A673 (cell line): ENCODE measurements around the gene RIT2. TPM values are rescaled to one million over a fixed set of nuclear protein-coding genes. Genes with fewer than 3 reads are reported as not detected.
"Not testable (repeated sequence)": the region's sequence is repeated elsewhere in the genome, so short reads cannot be mapped to it uniquely, and the experiment has no call there.

ENCODE experiments used
- BruUV-seq: library from RNA; stranded (reverse); fragments of 400-500 nt; replicated peaks from 2 replicates; lab custom pipeline; 2021; lab: Mats Ljungman, UMichigan
- CTCF ChIA-PET: fragments of 300-600 bp; sonication (Branson Sonifier 250); formaldehyde crosslinking; loops from one replicate; lab custom pipeline; 2022; ENCODE audit warnings: antibody characterized with exemption; lab: Charles Lee
- POLR2A ChIA-PET: fragments of 300-600 bp; sonication (Branson Sonifier 250); formaldehyde crosslinking; loops from one replicate; lab custom pipeline; 2022; ENCODE audit warnings: antibody characterized with exemption; ENCODE audit not compliant: low non-redundant PET; lab: Charles Lee
- DNase-seq: peaks from one replicate; pipeline ENCODE4 v3.0.0-alpha.2; 2015; ENCODE audit warnings: low spot score
- H3K27ac ChIP-seq: fragments of 200-600 bp; sonication (generic); 2 replicates; pipeline ENCODE4 v1.5.1; 2016; ENCODE audit warnings: mixed run types, low read depth, mild to moderate bottlenecking, mixed read lengths, antibody characterized with exemption, low read length; ENCODE audit not compliant: poor library complexity, severe bottlenecking
- H3K27me3 ChIP-seq: fragments of 200-600 bp; sonication (generic); replicated peaks from 2 replicates; pipeline ENCODE4 v1.6.1; 2017; ENCODE audit warnings: mixed run types, low read depth, mild to moderate bottlenecking, mixed read lengths, antibody characterized with exemption, low read length; ENCODE audit not compliant: insufficient read depth, poor library complexity
- H3K36me3 ChIP-seq: fragments of 200-600 bp; sonication (generic); 2 replicates; pipeline ENCODE4 v1.6.1; 2016; ENCODE audit warnings: mixed run types, mild to moderate bottlenecking, mixed read lengths, antibody characterized with exemption, low read length; ENCODE audit not compliant: insufficient read depth, poor library complexity, severe bottlenecking
- H3K4me1 ChIP-seq: fragments of 200-600 bp; sonication (generic); 2 replicates; pipeline ENCODE4 v1.6.1; 2017; ENCODE audit warnings: mixed run types, mild to moderate bottlenecking, mixed read lengths, antibody characterized with exemption, low read length; ENCODE audit not compliant: insufficient read depth, poor library complexity, severe bottlenecking
- H3K4me3 ChIP-seq: fragments of 200-600 bp; sonication (generic); 2 replicates; pipeline ENCODE4 v1.5.1; 2016; ENCODE audit warnings: low read depth, mixed run types, mild to moderate bottlenecking, mixed read lengths, low read length; ENCODE audit not compliant: poor library complexity, severe bottlenecking
- H3K9me3 ChIP-seq: fragments of 200-600 bp; sonication (generic); 2 replicates; pipeline ENCODE4 v1.6.1; 2016; ENCODE audit warnings: mixed run types, low read depth, mild to moderate bottlenecking, mixed read lengths, antibody characterized with exemption, low read length; ENCODE audit not compliant: poor library complexity, severe bottlenecking
- EZH2 ChIP-seq: fragments of 200-600 bp; sonication (generic); IDR thresholded peaks from 2 replicates; pipeline ENCODE4 v1.6.1; 2017; ENCODE audit warnings: borderline replicate concordance, low read depth, mild to moderate bottlenecking, mixed read lengths, antibody characterized with exemption, low read length; ENCODE audit not compliant: poor library complexity, severe bottlenecking
- intact Hi-C: fragments of 100-400 bp; cut with micrococcal nuclease; formaldehyde crosslinking; loops from one replicate; pipeline ENCODE4 v1.10.0; 2022; ENCODE audit not compliant: unreplicated experiment
- total RNA-seq: library from RNA; stranded (reverse); gene quantifications from 2 replicates; pipeline ENCODE4 v1.2.3, GENCODE V29; 2021
- TF ChIP-seq, protein P1 (sequence below): fragments of 300-800, 200-600 bp; sonication (generic); conservative IDR thresholded peaks from 2 replicates; pipeline ENCODE4 v1.5.1; 2017; ENCODE audit warnings: low read depth, mild to moderate bottlenecking, antibody characterized with exemption, low read length, moderate library complexity, mixed read lengths

Gene RIT2
- total RNA-seq, 1 experiment from 2014 or later, result not detected

GRCh38 chr18:42801706-42802105 is 313.8 kb downstream of the RIT2 start:
- Histone ChIP-seq H3K27ac (no peak overlapping the region), H3K36me3 (no peaks in the 10 kb centered on the region), H3K4me1 (no peaks in the 10 kb centered on the region), H3K4me3 (no peak overlapping the region), H3K27me3 (no peaks in the 10 kb centered on the region), H3K9me3 (no peaks in the 10 kb centered on the region)
- ChIA-PET CTCF (no interaction called here), POLR2A (no interaction called here)
- intact Hi-C loops, result no loop called here
- BruUV-seq, result no TSS peak
- TF ChIP-seq EZH2, result no peak
- TF ChIP-seq, protein P1, sequence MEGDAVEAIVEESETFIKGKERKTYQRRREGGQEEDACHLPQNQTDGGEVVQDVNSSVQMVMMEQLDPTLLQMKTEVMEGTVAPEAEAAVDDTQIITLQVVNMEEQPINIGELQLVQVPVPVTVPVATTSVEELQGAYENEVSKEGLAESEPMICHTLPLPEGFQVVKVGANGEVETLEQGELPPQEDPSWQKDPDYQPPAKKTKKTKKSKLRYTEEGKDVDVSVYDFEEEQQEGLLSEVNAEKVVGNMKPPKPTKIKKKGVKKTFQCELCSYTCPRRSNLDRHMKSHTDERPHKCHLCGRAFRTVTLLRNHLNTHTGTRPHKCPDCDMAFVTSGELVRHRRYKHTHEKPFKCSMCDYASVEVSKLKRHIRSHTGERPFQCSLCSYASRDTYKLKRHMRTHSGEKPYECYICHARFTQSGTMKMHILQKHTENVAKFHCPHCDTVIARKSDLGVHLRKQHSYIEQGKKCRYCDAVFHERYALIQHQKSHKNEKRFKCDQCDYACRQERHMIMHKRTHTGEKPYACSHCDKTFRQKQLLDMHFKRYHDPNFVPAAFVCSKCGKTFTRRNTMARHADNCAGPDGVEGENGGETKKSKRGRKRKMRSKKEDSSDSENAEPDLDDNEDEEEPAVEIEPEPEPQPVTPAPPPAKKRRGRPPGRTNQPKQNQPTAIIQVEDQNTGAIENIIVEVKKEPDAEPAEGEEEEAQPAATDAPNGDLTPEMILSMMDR, result no peak
- no peak for DNase-seq

DNA sequence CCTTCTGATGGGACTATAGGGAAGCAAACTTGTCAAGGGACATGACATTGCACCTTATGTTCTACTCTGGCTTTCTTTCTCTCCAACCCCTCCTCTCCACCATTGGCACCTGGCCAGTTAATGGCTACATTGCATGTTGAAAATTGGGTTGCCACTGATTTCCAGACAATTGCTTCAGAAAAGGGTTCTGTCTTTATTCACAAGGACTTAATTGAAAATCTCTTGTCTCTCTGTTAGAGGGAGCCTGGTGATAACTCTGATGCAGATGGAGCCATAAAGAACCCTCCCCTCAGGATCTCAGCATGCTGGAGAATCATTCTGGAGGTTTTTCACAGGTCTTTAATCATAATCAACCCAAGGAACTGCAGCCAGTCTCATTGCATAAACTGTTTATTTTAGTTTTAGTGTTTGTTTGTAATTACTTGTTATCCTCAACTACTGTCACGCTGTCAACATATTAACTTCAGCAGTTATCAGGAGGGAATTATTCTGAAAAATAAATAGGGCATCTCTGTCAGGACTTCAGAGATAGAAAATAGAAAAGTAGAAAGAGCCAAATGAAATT is 316.8 kb downstream of the RIT2 start:
- no TSS peak for BruUV-seq
- Histone ChIP-seq H3K36me3 (no peaks in the 10 kb centered on the region), H3K27me3 (no peaks in the 10 kb centered on the region), H3K4me3 (no peak overlapping the region), H3K9me3 (no peaks in the 10 kb centered on the region), H3K27ac (no peak overlapping the region), H3K4me1 (no peaks in the 10 kb centered on the region)
- ChIA-PET CTCF (no interaction called here), POLR2A (no interaction called here)
- DNase-seq, result no peak
- no peak for TF ChIP-seq EZH2
- TF ChIP-seq, protein P1, result no peak
- intact Hi-C loops, result no loop called here

DNA sequence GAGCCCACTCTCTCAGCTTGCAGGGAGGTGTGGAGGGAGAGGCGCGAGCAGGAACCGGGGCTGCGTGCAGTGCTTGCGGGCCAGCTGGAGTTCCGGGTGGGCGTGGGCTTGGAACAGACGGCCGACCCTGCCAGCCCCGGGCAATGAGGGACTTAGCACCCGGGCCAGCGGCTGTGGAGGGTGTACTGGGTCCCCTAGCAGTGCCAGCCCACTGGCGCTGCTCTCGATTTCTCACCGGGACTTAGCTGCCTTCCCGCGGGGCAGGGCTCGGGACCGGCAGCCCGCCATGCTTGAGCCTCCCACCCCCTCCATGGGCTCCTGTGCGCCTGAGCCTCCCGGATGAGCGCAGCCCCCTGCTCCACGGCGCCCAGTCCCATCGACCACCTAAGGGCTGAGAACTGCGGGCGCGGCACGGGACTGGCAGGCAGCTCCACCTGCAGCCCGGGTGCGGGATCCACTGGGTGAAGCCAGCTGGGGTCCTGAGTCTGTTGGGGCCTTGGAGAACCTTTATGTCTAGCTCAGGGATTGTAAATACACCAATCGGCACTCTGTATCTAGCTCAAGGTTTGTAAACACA is 320.2 kb downstream of the RIT2 start:
- H3K4me3 ChIP-seq, H3K27ac ChIP-seq, POLR2A ChIA-PET, H3K9me3 ChIP-seq, CTCF ChIA-PET, H3K4me1 ChIP-seq, BruUV-seq, H3K27me3 ChIP-seq, intact Hi-C loops, DNase-seq, H3K36me3 ChIP-seq: not testable (repeated sequence)

GRCh38 chr18:42792731-42793130 is 322.8 kb downstream of the RIT2 start:
- CTCF ChIA-PET, result no interaction called here
- no peak for TF ChIP-seq EZH2
- TF ChIP-seq, protein P1, result no peak

More at GRCh38 chr18:42792731-42793130, 322.8 kb downstream of the RIT2 start:
- DNase-seq, result no peak
- POLR2A ChIA-PET, result no interaction called here
- Histone ChIP-seq H3K4me1 (no peaks in the 10 kb centered on the region), H3K27ac (no peak overlapping the region), H3K27me3 (no peaks in the 10 kb centered on the region), H3K36me3 (no peaks in the 10 kb centered on the region), H3K9me3 (no peaks in the 10 kb centered on the region), H3K4me3 (no peak overlapping the region)
- intact Hi-C loops, result no loop called here
- BruUV-seq, result no TSS peak
